Heart left ventricle (tissue), 16 donors: Measurements from ENCODE around the gene UQCC5. TPM values are rescaled to one million over a fixed set of nuclear protein-coding genes. Genes with fewer than 3 reads are reported as not detected.

ENCODE experiments used
- ATAC-seq, 4 donors: fragments of 200-7000 bp; cut with Tn5 transposase; one replicate each; pipeline ENCODE4 v1.9.1; 2020 to 2022; ENCODE audit warnings: moderate library complexity in 4 of 4, mild to moderate bottlenecking in 3 of 4, moderate number of reproducible peaks in 1 of 4
- DNase-seq, 5 donors: peaks; one replicate each; pipeline ENCODE4 v3.0.0-alpha.2; 2020
- H3K27ac ChIP-seq, 12 donors: fragments of 200-600 bp; sonication (generic) in 4 of 12; one replicate each; pipeline versions ENCODE4 v1.5.0 to v1.8.0; 2016 to 2022; ENCODE audit warnings: mild to moderate bottlenecking in 2 of 12
- H3K27me3 ChIP-seq, 9 donors: fragments of 200-600 bp; sonication (generic) in 2 of 9; one replicate each; pipeline versions ENCODE4 v1.5.1 to v1.8.0; 2016 to 2022; ENCODE audit warnings: mild to moderate bottlenecking in 3 of 9
- H3K36me3 ChIP-seq, 9 donors: fragments of 200-600 bp; sonication (generic) in 2 of 9; one replicate each; pipeline versions ENCODE4 v1.5.0 to v1.8.0; 2018 to 2022; ENCODE audit warnings: mild to moderate bottlenecking in 2 of 9
- H3K4me1 ChIP-seq, 12 donors: fragments of 200-600 bp; sonication (generic) in 4 of 12; one replicate each; pipeline versions ENCODE4 v1.5.0 to v1.8.0; 2016 to 2022; ENCODE audit warnings: mild to moderate bottlenecking in 3 of 12
- H3K4me3 ChIP-seq, 12 donors: fragments of 200-600 bp; sonication (generic) in 4 of 12; one replicate each; pipeline versions ENCODE4 v1.5.0 to v1.8.0; 2017 to 2022; ENCODE audit warnings: mild to moderate bottlenecking in 9 of 12, moderate library complexity in 4 of 12
- H3K9me3 ChIP-seq, 12 donors: fragments of 200-600 bp; sonication (generic) in 4 of 12; one replicate each; pipeline versions ENCODE4 v1.5.0 to v1.8.0; 2016 to 2022; ENCODE audit warnings: mild to moderate bottlenecking in 1 of 12
- CTCF ChIP-seq, 12 donors: fragments of 200-600 bp; sonication (generic) in 4 of 12; IDR thresholded peaks; one replicate each; pipeline versions ENCODE4 v1.5.0 to v1.8.0; 2018 to 2022; ENCODE audit warnings: antibody characterized with exemption in 12 of 12, mild to moderate bottlenecking in 5 of 12
- POLR2A ChIP-seq, 2 donors: fragments of 450-650 bp; IDR thresholded peaks; one replicate each; pipeline ENCODE4 v1.6.1; 2017; ENCODE audit warnings: antibody characterized with exemption in 2 of 2, mild to moderate bottlenecking in 2 of 2, moderate library complexity in 2 of 2
- WGBS, 4 donors: extraction: QIAGEN DNeasy Blood & Tissue Kit in 2 of 4; methylation state at CpG; one replicate each; pipeline versions ENCODE4 v1.1.5 to v1.1.7; 2013 to 2018; 5-methylcytosine and 5-hydroxymethylcytosine counted together
- intact Hi-C, 10 donors: fragments of 100-400 bp; cut with DNase I; formaldehyde crosslinking; loops; one replicate each; pipeline versions ENCODE4 v1.11.1 to v1.14.2; 2022
- polyA plus RNA-seq, 2 donors: library from polyadenylated mRNA; stranded (reverse); fragments of 200-250 nt; gene quantifications; one replicate each; pipeline ENCODE4 v1.2.3, GENCODE V29; 2013
- total RNA-seq, 9 donors: library from RNA; depleted of rRNA in 2 of 9; stranded (reverse); fragments of >200 nt in 2 of 9; fragmentation: NEBNext Ultra II Directional in 3 of 9; extraction: Animal tissue kit (Norgen Biotek cat#: 25700) in 3 of 9; gene quantifications; one replicate each; pipeline versions ENCODE4 v1.1.0 to v1.2.4, GENCODE V29; 2016 to 2023
- donor health status: ischemic (EF 13 %, LVEDD 7.1; RV severe dilation, severe dysfunction).
- donor health status: healthy with polysubstance abuse.
- donor health status: DM: no; HTN: yes; CAD: no.
- donor health status: DM: no; HTN: no; CAD: no.
- donor health status: ischemic (EF 25% LVEDD 6.9; RV normal size, moderate dysfunction).
- donor health status: ischemic (EF 25% LVEDD 5.7; RV mildly dilated, moderate dysfunction).
- donor health status: healthy.
- donor health status: DM: yes; HTN: yes; CAD: no.
- donor health status: ischemic (EF 35%, LVEDD 5.7; RV mildly dilated, moderate dysfunction).
- donor health status: nonischemic (EF 11% LVEDD 7.7; RV severe dilation, severe dysfunction).
- donor health status: DM: yes; HTN: yes; CAD: no.
- donor health status: PGD.
- donor health status: ischemic (EF 29% LVEDD 5.4; RV normal size, mild dysfunction).
- donor health status: nonischemic (EF 23%, LVEDD 6.1; RV moderate dilation, normal function).

Gene UQCC5
- total and polyA plus RNA-seq, 11 donors: 2.0 to 113 (median 59.2) TPM

GRCh38 chr3:52541050-52541449, 4.6 kb downstream of the UQCC5 start:
- intact Hi-C loops: no loop called here
- H3K4me1 ChIP-seq: peaks cover 4 to 62% (median 27%) of the 10 kb centered on the region in 12 donors

GRCh38 chr3:52544937-52545336, 8.5 kb downstream of the UQCC5 start:
- ATAC-seq: peak in 3 of 4 donors; percentile 39 to 70 (median 65)
- no peaks in the 10 kb centered on the region for H3K27me3 ChIP-seq
- TF ChIP-seq CTCF (IDR thresholded peaks at IDR 0.05) (no peak), POLR2A (IDR thresholded peaks at IDR 0.05) (no peak)
- 57 to 65% (median 61%) methylated on average over 4 of the region's 4 CpGs for WGBS, 4 donors
- peaks cover 0 to 94% (median 88%) of the 10 kb centered on the region in 9 donors for H3K36me3 ChIP-seq
- intact Hi-C loops: no loop called here
- no peak for DNase-seq
- H3K4me3 ChIP-seq: no peak overlapping the region
- H3K27ac ChIP-seq: no peak overlapping the region
- no peaks in the 10 kb centered on the region for H3K9me3 ChIP-seq
- H3K4me1 ChIP-seq: peaks cover 0 to 33% (median 4%) of the 10 kb centered on the region in 12 donors

More at GRCh38 chr3:52541050-52541449, 4.6 kb downstream of the UQCC5 start:
- TF ChIP-seq CTCF (IDR thresholded peaks at IDR 0.05) (no peak), POLR2A (IDR thresholded peaks at IDR 0.05) (no peak)
- no peaks in the 10 kb centered on the region for H3K9me3 ChIP-seq
- no peak for ATAC-seq
- no peak overlapping the region for H3K4me3 ChIP-seq
- H3K27ac ChIP-seq: no peak overlapping the region
- DNase-seq: no peak
- H3K27me3 ChIP-seq: no peaks in the 10 kb centered on the region
- WGBS, 4 donors: 55 to 71% (median 65%) methylated on average over 2 of the region's 2 CpGs
- H3K36me3 ChIP-seq: peaks cover 0 to 62% (median 49%) of the 10 kb centered on the region in 9 donors

GRCh38 chr3:52546111-52546901, 9.9 kb downstream of the UQCC5 start:
- TF ChIP-seq POLR2A (IDR thresholded peaks at IDR 0.05) (no peak), CTCF (IDR thresholded peaks at IDR 0.05) (no peak)
- 72 to 87% (median 83%) methylated on average over 3 of the region's 3 CpGs for WGBS, 4 donors
- intact Hi-C loops: no loop called here
- ATAC-seq: no peak
- Histone ChIP-seq H3K36me3 (peaks cover 0 to 94% (median 89%) of the 10 kb centered on the region in 9 donors), H3K4me3 (no peak overlapping the region), H3K27ac (no peak overlapping the region), H3K27me3 (no peaks in the 10 kb centered on the region), H3K4me1 (peaks cover 0 to 31% (median 4%) of the 10 kb centered on the region in 12 donors), H3K9me3 (no peaks in the 10 kb centered on the region)
- no peak for DNase-seq

GRCh38 chr3:52547143-52547542, 10.7 kb downstream of the UQCC5 start:
- 67 to 69% (median 68%) methylated on average over 2 of the region's 2 CpGs for WGBS, 4 donors
- ATAC-seq (no peak), DNase-seq (no peak)
- intact Hi-C loops: no loop called here
- Histone ChIP-seq H3K27me3 (no peaks in the 10 kb centered on the region), H3K36me3 (peaks cover 0 to 93% (median 89%) of the 10 kb centered on the region in 9 donors), H3K9me3 (no peaks in the 10 kb centered on the region), H3K4me3 (no peak overlapping the region), H3K27ac (no peak overlapping the region), H3K4me1 (peaks cover 0 to 33% (median 4%) of the 10 kb centered on the region in 12 donors)
- TF ChIP-seq POLR2A (IDR thresholded peaks at IDR 0.05) (no peak), CTCF (IDR thresholded peaks at IDR 0.05) (no peak)
